Right renal pelvis (tissue), 4 donors: Measurements from ENCODE around the gene MASP2. TPM values are rescaled to one million over a fixed set of nuclear protein-coding genes. Genes with fewer than 3 reads are reported as not detected.
"Not testable (repeated sequence)": the region's sequence is repeated elsewhere in the genome, so short reads cannot be mapped to it uniquely, and the experiment has no call there.

Source experiments
- DNase-seq, 4 donors: peaks; one replicate each; pipeline ENCODE4 v3.0.0-alpha.2; 2013; ENCODE audit warnings: low read depth in 4 of 4, low spot score in 3 of 4, missing footprints in 1 of 4
- polyA plus RNA-seq, 4 donors: library from polyadenylated mRNA; unstranded; fragments of 120-200 nt; gene quantifications; one replicate each; pipeline ENCODE4 v1.2.1, GENCODE V29; 2013; ENCODE audit not compliant: insufficient read length in 4 of 4

MASP2 gene
- polyA plus RNA-seq, 4 donors = 2.6 to 6.0 (median 3.9) TPM

DNA sequence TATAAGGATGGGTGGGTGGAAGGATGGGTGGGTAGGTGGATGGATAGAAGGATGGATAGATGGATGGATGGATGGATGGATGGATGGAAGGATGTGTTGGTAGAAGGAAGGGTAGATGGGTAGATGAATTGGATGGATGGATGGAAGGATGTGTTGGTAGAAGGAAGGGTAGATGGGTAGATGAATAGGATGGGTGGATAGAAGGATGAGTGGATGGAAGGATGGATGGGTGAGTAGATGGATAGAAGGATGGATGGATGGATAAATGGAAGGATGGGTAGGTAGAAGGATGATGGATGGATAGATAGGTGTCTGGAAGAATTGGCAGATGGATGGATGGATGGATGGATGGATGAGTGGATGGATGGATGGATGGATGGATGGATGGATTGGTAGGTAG, 6.0 kb downstream of the MASP2 start:
- DNase-seq = no peak

DNA sequence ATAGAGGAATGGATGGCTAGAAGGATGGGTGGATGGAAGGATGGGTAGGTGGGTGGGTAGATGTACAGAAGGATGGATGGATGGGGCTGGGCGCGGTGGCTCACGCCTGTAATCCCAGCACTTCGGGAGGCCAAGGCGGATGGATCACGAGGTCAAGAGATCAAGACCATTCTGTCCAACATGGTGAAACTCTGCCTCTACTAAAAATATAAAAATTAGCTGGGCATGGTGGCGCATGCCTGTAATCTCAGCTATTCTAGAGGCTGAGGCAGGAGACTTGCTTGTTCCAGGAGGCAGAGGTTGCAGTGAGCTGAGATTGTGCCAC, 7.0 kb downstream of the MASP2 start:
- not testable (repeated sequence) for DNase-seq

DNA sequence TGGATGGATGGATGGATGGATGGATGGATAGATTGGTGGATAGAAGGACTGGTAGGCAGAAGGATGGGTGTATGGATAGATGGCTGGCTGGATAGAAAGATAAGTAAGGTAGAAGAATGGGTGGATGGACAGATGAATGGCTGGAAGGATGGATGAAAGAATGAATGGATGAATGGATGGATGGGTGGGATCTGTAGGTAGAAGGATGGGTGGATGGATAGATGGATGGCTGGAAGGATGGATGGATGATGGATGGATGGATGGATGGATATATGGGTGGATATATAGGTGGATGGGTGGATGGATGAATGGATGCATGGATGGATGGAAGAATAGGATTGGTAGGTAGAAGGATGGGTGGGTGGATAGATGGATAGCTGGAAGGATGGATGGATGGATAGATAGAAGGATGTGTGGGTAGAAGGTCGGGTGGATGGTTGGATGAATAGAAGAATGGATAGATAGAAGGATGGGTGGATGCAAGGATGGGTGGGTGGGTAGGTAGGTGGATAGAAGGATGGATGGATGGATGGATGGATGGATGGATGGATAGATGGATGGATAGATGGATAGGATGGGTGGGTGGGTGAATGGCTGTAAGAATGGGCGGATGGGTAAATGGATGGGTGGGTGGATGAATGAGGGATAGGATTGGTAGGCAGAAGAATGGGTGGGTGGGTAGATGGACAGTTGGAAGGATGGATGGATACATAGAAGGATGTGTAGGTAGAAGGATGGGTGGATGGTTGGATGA, 7.5 kb downstream of the MASP2 start:
- no peak for DNase-seq

DNA sequence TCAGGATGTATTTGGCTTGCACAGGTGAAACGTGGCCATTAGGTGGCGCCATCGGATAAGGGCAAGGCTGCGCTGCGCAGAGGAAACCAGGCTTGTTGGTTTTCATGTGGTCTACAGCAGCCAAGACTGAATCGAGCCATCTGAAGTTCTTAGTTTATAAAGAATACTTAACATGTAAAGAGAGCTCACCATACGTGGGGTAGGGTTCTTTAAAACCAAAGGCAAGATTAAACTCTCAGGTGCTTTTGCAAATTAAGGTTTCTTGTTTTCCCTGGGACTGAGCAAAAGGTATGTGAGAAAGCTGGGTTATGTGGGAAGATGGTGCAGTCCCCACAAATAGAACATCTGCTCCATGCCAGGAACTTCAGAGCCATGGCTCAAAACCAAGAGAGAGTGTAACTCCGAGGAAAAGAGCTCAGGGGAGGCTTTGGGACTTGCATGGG, 9.3 kb downstream of the MASP2 start:
- peak; percentile 71 to 82 (median 78) for DNase-seq

DNA sequence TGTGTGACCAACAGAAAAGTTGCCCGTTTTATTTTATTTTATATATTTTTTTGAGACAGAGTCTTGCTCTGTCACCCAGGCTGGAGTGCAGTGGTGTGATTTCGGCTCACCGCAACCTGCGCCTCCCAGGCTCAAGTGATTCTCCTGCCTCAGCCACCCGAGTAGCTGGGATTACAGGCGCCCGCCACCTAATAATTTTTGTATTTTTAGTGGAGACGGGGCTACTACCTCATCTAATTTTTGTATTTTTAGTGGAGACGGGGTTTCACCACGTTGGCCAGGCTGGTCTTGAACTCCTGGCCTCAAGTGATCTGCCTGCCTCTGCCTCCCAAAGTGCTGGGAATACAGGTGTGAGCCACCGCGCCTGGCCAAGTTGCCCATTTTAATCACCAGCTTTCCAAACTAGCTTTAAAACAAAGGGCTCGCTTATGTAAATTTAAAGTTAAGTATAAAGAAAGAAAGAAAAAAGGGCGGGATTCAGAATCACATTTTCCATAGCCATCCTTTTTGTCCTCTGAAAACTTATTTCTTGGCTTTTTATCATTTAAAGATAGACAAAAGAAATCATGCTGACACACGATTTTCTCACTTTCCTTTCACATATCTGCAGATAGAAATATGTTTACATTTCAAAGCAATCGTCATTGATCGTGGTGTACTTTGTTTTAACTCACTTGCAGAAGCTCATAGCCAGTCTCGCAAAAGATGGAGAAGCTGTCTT, 9.9 kb downstream of the MASP2 start:
- not testable (repeated sequence) for DNase-seq

DNA sequence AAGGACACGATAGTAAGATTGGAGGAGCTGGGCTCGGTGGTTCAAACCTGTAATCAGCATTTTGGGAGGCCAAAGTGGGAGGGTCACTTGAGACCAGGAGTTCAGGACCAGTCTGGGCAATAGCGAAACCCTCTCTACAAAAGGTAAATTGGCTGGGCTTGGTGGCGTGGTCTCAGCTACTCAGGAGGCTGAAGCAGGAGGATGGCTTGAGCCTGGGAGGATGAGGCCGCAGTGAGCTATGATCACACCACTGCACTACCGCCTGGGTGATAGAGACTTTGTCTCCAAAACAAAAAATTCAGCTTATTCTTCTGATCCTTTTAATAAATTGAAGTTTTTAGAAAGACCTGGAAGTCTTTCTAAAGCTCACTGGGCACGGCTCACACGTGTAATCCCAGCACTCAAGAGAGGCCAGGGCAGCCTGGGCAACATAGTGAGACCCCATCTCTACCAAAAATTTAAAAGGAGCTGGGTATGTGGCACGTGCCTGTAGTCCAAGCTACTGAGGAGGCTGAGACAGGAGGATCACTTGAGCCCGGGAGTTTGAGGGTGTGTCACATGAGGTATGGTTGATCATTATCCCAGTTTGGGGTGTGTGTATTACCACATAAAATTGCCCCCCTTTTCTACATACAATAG, 15.3 kb downstream of the MASP2 start:
- DNase-seq = no peak

DNA sequence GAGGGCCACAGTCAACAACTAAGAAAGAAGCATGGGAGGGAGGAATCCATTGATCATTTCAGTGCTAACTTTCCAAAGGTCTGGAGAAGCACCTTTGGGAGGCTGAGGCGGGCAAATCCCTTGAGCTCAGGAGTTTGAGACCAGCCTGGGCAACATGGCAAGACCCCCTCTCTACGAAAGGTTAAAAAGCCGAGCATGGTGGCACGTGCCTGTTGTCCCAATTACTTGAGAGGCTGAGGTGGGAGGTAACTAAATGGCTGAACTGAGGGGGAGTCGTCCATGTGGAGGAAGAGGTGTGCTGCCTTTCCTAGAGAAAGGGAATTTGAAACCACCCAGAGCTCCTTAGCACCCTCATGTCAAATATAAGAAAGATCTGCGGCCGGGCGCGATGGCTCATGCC, 16.2 kb downstream of the MASP2 start:
- DNase-seq = no peak

DNA sequence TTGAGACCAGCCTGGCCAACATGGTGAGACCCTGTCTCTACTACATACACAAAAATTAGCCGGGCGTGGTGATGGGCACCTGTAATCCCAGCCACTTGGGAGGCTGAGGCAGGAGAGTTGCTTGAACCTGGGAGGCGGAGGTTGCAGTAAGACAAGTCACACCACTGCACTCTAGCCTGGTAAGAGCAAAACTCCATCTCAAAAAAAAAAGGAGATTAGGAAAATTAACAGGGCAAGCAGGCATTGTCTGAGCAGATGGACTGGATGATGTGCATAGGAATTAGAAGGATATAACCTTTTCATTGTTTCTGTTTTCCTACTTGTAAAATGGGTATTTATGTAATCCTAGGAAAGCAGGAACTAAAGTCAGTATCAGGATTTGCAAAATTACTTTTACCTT, 19.0 kb downstream of the MASP2 start:
- no peak for DNase-seq

DNA sequence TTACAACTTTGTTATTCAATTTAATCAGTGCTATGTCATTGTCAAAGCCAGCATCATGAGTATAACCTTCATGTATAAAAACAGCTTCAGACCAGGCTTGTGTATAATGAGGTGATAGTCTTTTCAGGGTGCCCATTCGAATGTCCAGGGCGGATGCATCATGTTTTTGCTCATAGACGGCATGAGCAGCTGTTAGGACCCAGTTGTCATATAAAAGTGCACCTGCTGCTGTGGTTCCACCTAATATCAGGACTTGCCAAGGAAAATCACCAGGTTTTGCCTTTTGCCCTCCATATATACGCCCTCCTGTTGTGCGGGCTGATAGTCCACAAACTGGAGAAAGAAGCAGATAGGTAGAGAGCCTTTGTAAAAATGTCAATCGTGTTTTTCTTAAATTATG, 19.7 kb downstream of the MASP2 start:
- no peak for DNase-seq

DNA sequence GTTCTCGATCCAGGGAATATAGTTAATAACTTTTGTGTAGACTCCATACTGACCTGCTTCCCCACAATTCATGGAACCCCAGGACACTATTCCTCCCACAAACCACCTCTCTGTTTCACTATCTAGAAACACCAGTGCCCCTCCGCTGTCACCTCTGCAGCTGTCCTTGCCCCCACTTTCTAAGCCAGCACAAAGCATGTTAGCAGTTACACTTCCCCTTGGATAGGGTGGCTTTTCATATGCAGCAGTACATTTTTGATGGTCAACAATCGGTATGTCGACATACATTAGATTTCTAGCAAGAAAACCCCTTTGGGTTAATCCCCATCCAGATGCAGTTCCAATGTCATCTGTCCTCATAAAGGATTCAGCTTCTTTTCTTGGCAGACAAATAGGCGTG, 20.1 kb downstream of the MASP2 start:
- no peak for DNase-seq

DNA sequence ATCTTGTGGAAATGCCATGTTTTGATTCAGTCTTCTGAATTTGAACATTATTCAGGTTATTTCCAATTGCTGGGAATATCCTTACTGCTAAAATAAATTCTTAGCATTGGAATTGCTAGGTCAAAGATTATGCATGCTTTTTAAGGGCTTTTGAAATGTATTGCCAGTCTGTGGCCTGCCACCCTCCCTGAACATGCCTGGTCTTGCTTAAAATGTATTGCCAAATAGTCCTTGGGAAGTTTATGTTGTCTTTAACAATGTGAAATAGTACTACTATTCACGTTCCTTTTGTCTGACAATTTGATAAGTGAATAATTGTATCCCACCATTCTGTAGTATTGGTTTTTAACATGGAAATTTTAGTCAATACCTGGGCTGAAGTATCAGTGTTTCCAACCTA, 21.0 kb downstream of the MASP2 start:
- no peak for DNase-seq

DNA sequence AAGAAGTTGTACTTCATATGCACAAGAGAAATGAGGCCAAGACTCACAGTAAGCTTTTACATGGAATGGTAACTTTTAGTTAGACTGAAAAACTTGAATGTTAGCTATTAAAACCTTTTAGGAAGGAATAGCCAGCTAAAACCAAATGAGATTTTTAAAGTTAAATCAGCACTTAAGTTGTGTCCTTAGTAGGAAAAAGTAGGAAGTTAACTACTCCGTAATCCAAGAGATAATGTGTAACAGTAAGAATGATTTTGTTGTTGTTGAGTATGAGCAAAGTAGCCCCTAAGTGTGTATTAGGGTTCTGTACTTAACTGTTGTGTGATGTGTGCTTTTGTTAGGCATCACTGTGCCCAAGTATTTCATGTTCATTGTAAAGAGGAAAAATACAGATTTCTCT, 21.4 kb downstream of the MASP2 start:
- DNase-seq = no peak

DNA sequence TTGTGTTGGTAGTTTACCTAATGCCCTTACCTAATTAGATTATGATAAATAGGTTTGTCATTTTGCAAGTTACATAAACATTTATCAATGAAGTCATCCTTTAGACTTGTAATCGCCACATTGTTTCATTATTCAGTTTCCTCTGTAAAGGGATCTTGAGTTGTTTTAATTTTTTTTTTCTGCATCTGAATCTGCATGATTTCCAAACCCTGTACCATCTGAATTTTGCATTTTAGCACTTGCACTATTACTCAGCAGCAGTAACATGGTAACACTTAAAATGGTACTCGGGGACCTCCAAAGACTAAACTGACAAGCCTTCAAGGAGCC, 22.2 kb downstream of the MASP2 start:
- DNase-seq = no peak

DNA sequence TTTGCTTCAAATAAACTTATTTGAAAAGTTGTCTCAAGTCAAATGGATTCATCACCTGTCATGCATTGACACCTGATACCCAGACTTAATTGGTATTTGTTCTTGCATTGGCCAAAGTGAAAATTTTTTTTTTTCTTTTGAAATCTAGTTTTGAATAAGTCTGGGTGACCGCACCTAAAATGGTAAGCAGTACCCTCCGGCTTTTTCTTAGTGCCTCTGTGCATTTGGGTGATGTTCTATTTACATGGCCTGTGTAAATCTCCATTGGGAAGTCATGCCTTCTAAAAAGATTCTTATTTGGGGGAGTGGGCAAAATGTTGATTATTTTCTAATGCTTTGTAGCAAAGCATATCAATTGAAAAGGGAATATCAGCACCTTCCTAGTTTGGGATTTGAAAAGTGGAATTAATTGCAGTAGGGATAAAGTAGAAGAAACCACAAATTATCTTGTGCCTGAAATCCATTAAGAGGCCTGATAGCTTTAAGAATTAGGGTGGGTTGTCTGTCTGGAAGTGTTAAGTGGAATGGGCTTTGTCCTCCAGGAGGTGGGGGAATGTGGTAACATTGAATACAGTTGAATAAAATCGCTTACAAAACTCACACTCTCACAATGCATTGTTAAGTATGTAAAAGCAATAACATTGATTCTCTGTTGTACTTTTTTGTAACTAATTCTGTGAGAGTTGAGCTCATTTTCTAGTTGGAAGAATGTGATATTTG, 22.7 kb downstream of the MASP2 start:
- no peak for DNase-seq

DNA sequence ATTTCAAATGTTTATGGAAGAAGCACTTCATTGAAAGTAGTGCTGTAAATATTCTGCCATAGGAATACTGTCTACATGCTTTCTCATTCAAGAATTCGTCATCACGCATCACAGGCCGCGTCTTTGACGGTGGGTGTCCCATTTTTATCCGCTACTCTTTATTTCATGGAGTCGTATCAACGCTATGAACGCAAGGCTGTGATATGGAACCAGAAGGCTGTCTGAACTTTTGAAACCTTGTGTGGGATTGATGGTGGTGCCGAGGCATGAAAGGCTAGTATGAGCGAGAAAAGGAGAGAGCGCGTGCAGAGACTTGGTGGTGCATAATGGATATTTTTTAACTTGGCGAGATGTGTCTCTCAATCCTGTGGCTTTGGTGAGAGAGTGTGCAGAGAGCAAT, 23.8 kb downstream of the MASP2 start:
- DNase-seq = no peak

DNA sequence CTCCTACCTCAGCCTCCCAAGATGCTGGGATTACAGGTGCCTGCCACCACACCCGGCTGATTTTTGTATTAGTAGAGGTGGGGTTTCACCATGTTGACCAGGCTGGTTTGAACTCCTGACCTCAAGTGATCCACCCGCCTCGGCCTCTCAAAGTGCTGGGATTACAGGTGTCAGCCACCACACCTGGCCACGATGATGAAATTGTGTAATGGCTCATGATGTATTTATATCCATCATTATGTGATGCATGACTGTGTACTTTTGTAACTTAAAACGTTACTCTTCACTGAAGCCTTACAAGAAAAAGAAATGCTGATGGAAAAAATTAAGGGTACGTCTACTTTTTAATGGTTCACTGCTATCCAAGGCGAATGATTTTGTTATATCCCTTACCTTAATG, 27.1 kb downstream of the MASP2 start:
- no peak for DNase-seq

DNA sequence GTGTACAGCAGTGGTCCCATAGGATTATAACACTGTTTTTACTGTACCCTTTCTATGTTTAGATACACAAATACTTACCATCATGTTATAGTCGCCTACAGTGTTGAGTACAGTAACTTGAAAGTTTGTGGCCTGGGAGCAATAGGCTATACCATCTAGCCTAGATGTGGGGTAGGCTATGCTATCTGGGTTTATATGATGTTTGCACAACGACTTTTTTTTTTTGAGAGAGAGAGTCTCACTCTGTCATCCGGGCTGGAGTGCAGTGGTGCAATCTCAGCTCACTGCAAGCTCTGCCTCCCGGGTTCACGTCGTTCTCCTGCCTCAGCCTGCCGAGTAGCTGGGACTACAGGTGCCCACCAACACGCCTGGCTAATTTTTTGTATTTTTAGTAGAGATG, 27.7 kb downstream of the MASP2 start:
- not testable (repeated sequence) for DNase-seq

DNA sequence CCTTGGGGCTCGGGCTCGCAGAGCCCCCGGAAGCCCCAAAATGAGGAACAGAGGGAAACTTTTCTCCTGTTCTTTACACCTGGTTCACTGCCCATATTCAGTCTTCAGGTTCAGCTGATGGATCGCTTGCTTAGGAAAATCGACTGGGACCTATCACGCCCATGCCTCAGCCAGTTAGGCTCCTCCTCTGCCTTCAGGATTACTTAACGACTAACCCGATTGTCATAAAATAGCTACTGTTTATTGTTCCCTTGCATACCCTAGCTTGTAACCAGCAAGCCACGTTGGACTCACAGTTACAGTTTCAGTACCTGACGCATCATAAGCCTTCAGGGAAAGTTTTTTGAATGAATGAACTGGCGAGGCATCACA, 33.9 kb downstream of the MASP2 start:
- DNase-seq = peak in 1 of 4 donors; percentile 10

DNA sequence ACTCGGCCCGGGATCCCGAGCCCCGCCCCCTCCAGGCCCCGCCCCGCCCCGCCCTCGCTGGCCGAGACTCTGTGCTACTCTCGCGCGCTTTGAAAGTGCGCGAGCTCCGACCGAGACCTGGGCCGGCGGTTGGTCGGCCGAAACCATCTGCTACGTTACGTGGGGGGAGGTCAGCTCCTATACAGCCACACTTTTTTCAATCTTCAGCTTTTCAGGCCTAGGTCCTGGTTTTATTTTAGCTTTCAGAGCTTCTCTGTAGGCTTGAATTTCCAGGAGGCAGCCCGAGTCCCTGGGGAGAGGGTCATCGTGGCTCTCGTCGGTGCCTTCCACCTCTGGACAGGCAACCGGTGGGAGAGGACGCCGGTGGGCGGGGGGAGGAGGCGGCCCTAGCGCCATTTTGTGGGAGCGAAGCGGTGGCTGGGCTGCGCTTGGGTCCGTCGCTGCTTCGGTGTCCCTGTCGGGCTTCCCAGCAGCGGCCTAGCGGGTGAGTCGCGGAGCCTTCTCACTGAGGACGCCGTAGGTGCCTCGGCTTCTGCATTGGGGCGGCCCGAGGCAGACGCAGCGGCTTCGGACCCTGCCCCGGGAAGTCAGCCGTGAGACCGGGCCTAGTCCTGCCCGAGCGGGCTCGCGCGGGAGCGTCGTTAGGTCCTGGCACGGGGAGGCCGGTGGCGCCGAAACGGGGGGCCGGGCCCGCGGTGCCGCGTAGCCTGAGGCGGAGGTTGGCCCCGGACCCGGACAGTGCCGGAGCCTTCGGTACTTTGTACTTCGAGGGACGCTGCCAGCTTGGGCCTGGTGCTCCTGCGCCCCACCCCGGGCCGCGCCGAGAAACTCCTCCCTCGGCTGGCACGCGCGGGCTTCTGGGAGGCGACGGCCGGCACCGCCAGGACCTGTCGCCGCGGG, 34.5 kb downstream of the MASP2 start, which contains the start of gene TARDBP:
Gene TARDBP, plus strand, starts transcription at position 395 of the 900 bp plus-strand sequence. CDS start 1,074 bp downstream, outside the sequence.
- peak; percentile 86 to 89 (median 87) for DNase-seq

DNA sequence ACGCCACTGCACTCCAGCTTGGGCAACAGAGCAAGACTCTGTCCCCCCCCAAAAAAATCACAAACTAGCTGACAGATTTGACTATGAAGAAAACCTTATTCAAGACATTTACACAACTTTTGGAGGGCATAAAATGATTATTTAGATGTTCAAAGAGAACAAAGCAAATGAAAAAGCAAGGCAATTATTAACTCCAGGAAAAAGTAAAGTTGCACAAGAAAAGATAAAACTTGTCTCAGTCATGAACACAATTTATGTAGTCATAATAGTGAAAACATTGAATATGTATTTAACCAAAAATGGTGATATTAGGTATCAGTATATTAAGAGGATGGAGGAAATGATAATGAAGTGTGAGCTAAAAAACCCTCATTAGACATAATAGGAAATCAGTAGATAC, 46.5 kb downstream of the MASP2 start:
- DNase-seq = no peak
